GM18505 (cell line): ENCODE measurements around the gene ADAMTS4.
A peak's percentile ranks its signal among the peaks of the same experiment; 100 is the strongest.

Experiments
- ATAC-seq: cut with Tn5 transposase; IDR thresholded peaks from one replicate; pipeline ENCODE4 v1.9.1; 2021; ENCODE audit not compliant: unreplicated experiment
- POLR2A ChIP-seq: IDR thresholded peaks from 4 replicates; pipeline ENCODE4 v1.6.1; 2011; ENCODE audit warnings: borderline replicate concordance; ENCODE audit not compliant: insufficient read depth, insufficient read length; ENCODE audit errors: extremely low read depth

The ADAMTS4 gene

GRCh38 chr1:161168906-161169305 is 29.9 kb downstream of the ADAMTS4 start:
- ATAC-seq = no peak
- TF ChIP-seq POLR2A = no peak

- peak; percentile 3 for ATAC-seq
- no peak for TF ChIP-seq POLR2A
Measured at GRCh38 chr1:161166669-161167548, 31.9 kb downstream of the ADAMTS4 start.

GRCh38 chr1:161165742-161166668 is 32.8 kb downstream of the ADAMTS4 start, which contains the start of gene PPOX:
PPOX (plus strand) TSS chr1:161166426; CDS start chr1:161166848, 422 bp downstream.
- ATAC-seq = peak; percentile 93
- TF ChIP-seq POLR2A = peak; percentile 93

- no peak for TF ChIP-seq POLR2A
- no peak for ATAC-seq
Measured at GRCh38 chr1:161164901-161165610, 33.8 kb downstream of the ADAMTS4 start.

GRCh38 chr1:161163793-161164192 is 35.1 kb downstream of the ADAMTS4 start:
- no peak for TF ChIP-seq POLR2A
- ATAC-seq = no peak

GRCh38 chr1:161162806-161163205 is 36.0 kb downstream of the ADAMTS4 start:
- ATAC-seq = no peak
- no peak for TF ChIP-seq POLR2A

GRCh38 chr1:161162052-161162451 is 36.8 kb downstream of the ADAMTS4 start:
- no peak for ATAC-seq
- no peak for TF ChIP-seq POLR2A

GRCh38 chr1:161161652-161162051 is 37.2 kb downstream of the ADAMTS4 start:
- no peak for TF ChIP-seq POLR2A
- ATAC-seq = no peak

- ATAC-seq = no peak
- TF ChIP-seq POLR2A = no peak
Measured at GRCh38 chr1:161160671-161161145, 38.1 kb downstream of the ADAMTS4 start.

- peak; percentile 5 for ATAC-seq
- no peak for TF ChIP-seq POLR2A
Measured at GRCh38 chr1:161159913-161160243, 39.0 kb downstream of the ADAMTS4 start.

- peak; percentile 86 for ATAC-seq
- TF ChIP-seq POLR2A = peak; percentile 80
Measured at GRCh38 chr1:161159087-161159912, 39.6 kb downstream of the ADAMTS4 start, which contains the start of gene USP21. USP21 (plus strand) TSS chr1:161159500; CDS start chr1:161160641, 1,141 bp downstream.
